Measurements from ENCODE around the gene MASP2. TPM values are rescaled to one million over a fixed set of nuclear protein-coding genes. Genes with fewer than 3 reads are reported as not detected.
A peak's percentile ranks its signal among the peaks of the same experiment; 100 is the strongest.

MASP2 gene
- total RNA-seq, 6 experiments from 2014 or later: 144 to 222 (median 185) TPM

- no CpG with 5 or more reads among the region's 12 CpGs for WGBS (ENCODE audit: insufficient coverage, low coverage, low lambda C conversion rate, missing lambda C conversion rate)
- Histone ChIP-seq H3K36me3 (peaks cover 0 to 13% (median under 1%) of the 10 kb centered on the region in 4 donors), H3K4me3 (no peak overlapping the region), H3K27me3 (no peaks in the 10 kb centered on the region), H3K27ac (no peak overlapping the region), H3K9me3 (no peaks in the 10 kb centered on the region), H3K4me1 (peaks cover 0 to 5% (median 0%) of the 10 kb centered on the region in 4 donors)
- no peak for TF ChIP-seq POLR2A (IDR thresholded peaks at IDR 0.05)
- TF ChIP-seq, protein P1, sequence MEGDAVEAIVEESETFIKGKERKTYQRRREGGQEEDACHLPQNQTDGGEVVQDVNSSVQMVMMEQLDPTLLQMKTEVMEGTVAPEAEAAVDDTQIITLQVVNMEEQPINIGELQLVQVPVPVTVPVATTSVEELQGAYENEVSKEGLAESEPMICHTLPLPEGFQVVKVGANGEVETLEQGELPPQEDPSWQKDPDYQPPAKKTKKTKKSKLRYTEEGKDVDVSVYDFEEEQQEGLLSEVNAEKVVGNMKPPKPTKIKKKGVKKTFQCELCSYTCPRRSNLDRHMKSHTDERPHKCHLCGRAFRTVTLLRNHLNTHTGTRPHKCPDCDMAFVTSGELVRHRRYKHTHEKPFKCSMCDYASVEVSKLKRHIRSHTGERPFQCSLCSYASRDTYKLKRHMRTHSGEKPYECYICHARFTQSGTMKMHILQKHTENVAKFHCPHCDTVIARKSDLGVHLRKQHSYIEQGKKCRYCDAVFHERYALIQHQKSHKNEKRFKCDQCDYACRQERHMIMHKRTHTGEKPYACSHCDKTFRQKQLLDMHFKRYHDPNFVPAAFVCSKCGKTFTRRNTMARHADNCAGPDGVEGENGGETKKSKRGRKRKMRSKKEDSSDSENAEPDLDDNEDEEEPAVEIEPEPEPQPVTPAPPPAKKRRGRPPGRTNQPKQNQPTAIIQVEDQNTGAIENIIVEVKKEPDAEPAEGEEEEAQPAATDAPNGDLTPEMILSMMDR (IDR thresholded peaks at IDR 0.05): no peak
- intact Hi-C loops (cut with DNase I): no loop called here
- ATAC-seq (no peak), DNase-seq (no peak)
These were observed 8.6 kb upstream of the MASP2 start for GRCh38 chr1:11055676-11056075.

GRCh38 chr1:11054666-11055065 is 7.6 kb upstream of the MASP2 start:
- intact Hi-C loops (cut with DNase I): no loop called here
- no CpG with 5 or more reads among the region's 22 CpGs for WGBS (ENCODE audit: insufficient coverage, low coverage, low lambda C conversion rate, missing lambda C conversion rate)
- no peak for ATAC-seq
- no peaks in the 10 kb centered on the region for H3K9me3 ChIP-seq
- TF ChIP-seq, protein P1 (IDR thresholded peaks at IDR 0.05): no peak
- no peak for TF ChIP-seq POLR2A (IDR thresholded peaks at IDR 0.05)
- no peak overlapping the region for H3K27ac ChIP-seq
- peaks cover 0 to 5% (median 0%) of the 10 kb centered on the region in 4 donors for H3K4me1 ChIP-seq
- peaks cover 0 to 13% (median under 1%) of the 10 kb centered on the region in 4 donors for H3K36me3 ChIP-seq
- H3K27me3 ChIP-seq: no peaks in the 10 kb centered on the region
- no peak for DNase-seq
- no peak overlapping the region for H3K4me3 ChIP-seq

- DNase-seq (no peak), ATAC-seq (no peak)
- peaks cover 0 to 13% (median under 1%) of the 10 kb centered on the region in 4 donors for H3K36me3 ChIP-seq
- peaks cover 0 to 5% (median 0%) of the 10 kb centered on the region in 4 donors for H3K4me1 ChIP-seq
- no peak overlapping the region for H3K27ac ChIP-seq
- no peak overlapping the region for H3K4me3 ChIP-seq
- H3K27me3 ChIP-seq: no peaks in the 10 kb centered on the region
- no peaks in the 10 kb centered on the region for H3K9me3 ChIP-seq
- intact Hi-C loops (cut with DNase I): no loop called here
- WGBS (ENCODE audit: insufficient coverage, low coverage, low lambda C conversion rate, missing lambda C conversion rate): no CpG with 5 or more reads among the region's 7 CpGs
- TF ChIP-seq, protein P1 (IDR thresholded peaks at IDR 0.05): no peak
- no peak for TF ChIP-seq POLR2A (IDR thresholded peaks at IDR 0.05)
These were observed 7.1 kb upstream of the MASP2 start for GRCh38 chr1:11054181-11054580.

- WGBS (ENCODE audit: insufficient coverage, low coverage, low lambda C conversion rate, missing lambda C conversion rate): no CpG with 5 or more reads among the region's 10 CpGs
- Histone ChIP-seq H3K4me1 (peaks cover 0 to 2% (median 0%) of the 10 kb centered on the region in 4 donors), H3K4me3 (no peak overlapping the region), H3K27ac (no peak overlapping the region), H3K36me3 (peaks cover 0 to 13% (median under 1%) of the 10 kb centered on the region in 4 donors), H3K27me3 (no peaks in the 10 kb centered on the region), H3K9me3 (no peaks in the 10 kb centered on the region)
- DNase-seq: no peak
- ATAC-seq: peak; percentile 19 to 52 (median 28)
- TF ChIP-seq POLR2A (IDR thresholded peaks at IDR 0.05): no peak
- TF ChIP-seq, protein P1 (IDR thresholded peaks at IDR 0.05): no peak
- intact Hi-C loops (cut with DNase I): no loop called here
These were observed 6.7 kb upstream of the MASP2 start for GRCh38 chr1:11053758-11054137.
